WTC11 (cell line): ENCODE measurements around the gene MRTFA. TPM values are rescaled to one million over a fixed set of nuclear protein-coding genes. Genes with fewer than 3 reads are reported as not detected.

Experiments used
- ATAC-seq: fragments of 200-7000 bp; cut with Tn5 transposase; 2 replicates; pipeline ENCODE4 v1.10.0; 2021; ENCODE audit warnings: mild to moderate bottlenecking, moderate library complexity
- CTCF ChIA-PET: fragments of 300-600 bp; sonication (Branson Sonifier 250); formaldehyde crosslinking; loops from one replicate; lab custom pipeline; 2021; ENCODE audit warnings: antibody characterized with exemption; lab: Charles Lee
- POLR2A ChIA-PET: fragments of 350-600 bp; sonication (Branson Sonifier 250); formaldehyde crosslinking; loops from one replicate; lab custom pipeline; 2021; ENCODE audit warnings: antibody characterized with exemption; lab: Charles Lee
- DNase-seq: peaks from one replicate; pipeline ENCODE4 v3.0.0; 2021; ENCODE audit warnings: low spot score
- H3K27ac Mint-ChIP-seq: 2 replicates; pipeline ENCODE4 v1.8.0; 2021; ENCODE audit warnings: mixed read lengths
- H3K27me3 Mint-ChIP-seq: 2 replicates; pipeline ENCODE4 v1.8.0; 2021; ENCODE audit warnings: low read depth, mild to moderate bottlenecking, moderate library complexity, mixed read lengths
- H3K36me3 Mint-ChIP-seq: 2 replicates; pipeline ENCODE4 v1.8.0; 2021; ENCODE audit warnings: mixed read lengths
- H3K4me1 Mint-ChIP-seq: 2 replicates; pipeline ENCODE4 v1.8.0; 2022; ENCODE audit warnings: mixed read lengths
- H3K4me3 Mint-ChIP-seq: 2 replicates; pipeline ENCODE4 v1.8.0; 2021; ENCODE audit warnings: mild to moderate bottlenecking, moderate library complexity, mixed read lengths
- H3K9me3 Mint-ChIP-seq: 2 replicates; pipeline ENCODE4 v1.8.0; 2021; ENCODE audit warnings: mixed read lengths
- AFF4 ChIP-seq: sonication (generic); formaldehyde crosslinking; IDR thresholded peaks from 2 replicates; pipeline ENCODE4 v1.8.1; 2023; ENCODE audit warnings: mild to moderate bottlenecking, missing genetic modification reagents, borderline replicate concordance
- CDX4 ChIP-seq: fragments of 250-450 bp; sonication (Bioruptor Pico); IDR thresholded peaks from 2 replicates; pipeline ENCODE4 v1.9.0; 2021; ENCODE audit warnings: moderate library complexity, mild to moderate bottlenecking, inconsistent platforms, borderline replicate concordance
- E2F1 ChIP-seq: sonication (generic); formaldehyde crosslinking; IDR thresholded peaks from 2 replicates; pipeline ENCODE4 v1.8.0; 2022; ENCODE audit warnings: mild to moderate bottlenecking, missing genetic modification reagents
- ESRRA ChIP-seq: sonication (generic); formaldehyde crosslinking; IDR thresholded peaks from 2 replicates; pipeline ENCODE4 v1.8.1; 2022; ENCODE audit warnings: mild to moderate bottlenecking, missing genetic modification reagents, borderline replicate concordance
- FOXK1 ChIP-seq: sonication (generic); formaldehyde crosslinking; IDR thresholded peaks from 2 replicates; pipeline ENCODE4 v1.8.0; 2022; ENCODE audit warnings: mild to moderate bottlenecking, moderate library complexity, missing genetic modification reagents
- FOXP1 ChIP-seq: sonication (generic); formaldehyde crosslinking; IDR thresholded peaks from 2 replicates; pipeline ENCODE4 v1.8.0; 2022; ENCODE audit warnings: missing genetic modification reagents, mild to moderate bottlenecking, moderate library complexity, borderline replicate concordance
- HMGA2 ChIP-seq: fragments of 250-450 bp; sonication (Bioruptor Pico); IDR thresholded peaks from 2 replicates; pipeline ENCODE4 v1.4.0; 2021; ENCODE audit warnings: mild to moderate bottlenecking, moderate library complexity
- MXD4 ChIP-seq: fragments of 250-450 bp; sonication (Bioruptor Pico); IDR thresholded peaks from 2 replicates; pipeline ENCODE4 v1.8.0; 2021; ENCODE audit warnings: mild to moderate bottlenecking, moderate library complexity, borderline replicate concordance
- NFATC4 ChIP-seq: fragments of 250-450 bp; sonication (Bioruptor Pico); IDR thresholded peaks from 2 replicates; pipeline ENCODE4 v1.9.0; 2021; ENCODE audit warnings: mild to moderate bottlenecking
- NFYB ChIP-seq: sonication (generic); formaldehyde crosslinking; conservative IDR thresholded peaks from 2 replicates; pipeline ENCODE4 v1.8.0; 2022; ENCODE audit warnings: low read depth, missing genetic modification reagents
- NR2C2 ChIP-seq: sonication (generic); formaldehyde crosslinking; IDR thresholded peaks from 2 replicates; pipeline ENCODE4 v1.8.0; 2022; ENCODE audit warnings: mild to moderate bottlenecking, missing genetic modification reagents
- RORB ChIP-seq: fragments of 250-450 bp; sonication (Bioruptor Pico); IDR thresholded peaks from 2 replicates; pipeline ENCODE4 v1.9.0; 2021; ENCODE audit warnings: mild to moderate bottlenecking
- SMAD3 ChIP-seq: sonication (generic); formaldehyde crosslinking; IDR thresholded peaks from 2 replicates; pipeline ENCODE4 v1.8.0; 2022; ENCODE audit warnings: missing genetic modification reagents, mild to moderate bottlenecking, borderline replicate concordance
- SMAD4 ChIP-seq: sonication (generic); formaldehyde crosslinking; IDR thresholded peaks from 2 replicates; pipeline ENCODE4 v1.8.0; 2022; ENCODE audit warnings: mild to moderate bottlenecking, missing genetic modification reagents
- ZBTB21 ChIP-seq: sonication (generic); formaldehyde crosslinking; IDR thresholded peaks from 2 replicates; pipeline ENCODE4 v1.8.1; 2023; ENCODE audit warnings: mild to moderate bottlenecking, missing genetic modification reagents, borderline replicate concordance
- ZNF232 ChIP-seq: sonication (generic); formaldehyde crosslinking; IDR thresholded peaks from 2 replicates; pipeline ENCODE4 v1.8.0; 2022; ENCODE audit warnings: mild to moderate bottlenecking, missing genetic modification reagents
- ZNF396 ChIP-seq: fragments of 250-450 bp; sonication (Bioruptor Pico); IDR thresholded peaks from 2 replicates; pipeline ENCODE4 v1.8.0; 2021; ENCODE audit warnings: mild to moderate bottlenecking, moderate library complexity, borderline replicate concordance
- ZNF416 ChIP-seq: fragments of 250-450 bp; sonication (Bioruptor Pico); IDR thresholded peaks from 2 replicates; pipeline ENCODE4 v1.9.0; 2021; ENCODE audit warnings: mild to moderate bottlenecking, inconsistent platforms
- ZNF671 ChIP-seq: fragments of 250-450 bp; sonication (Bioruptor Pico); IDR thresholded peaks from 2 replicates; pipeline ENCODE4 v1.8.0; 2021; ENCODE audit warnings: mild to moderate bottlenecking
- total RNA-seq: library from RNA; stranded (reverse); gene quantifications from 3 replicates; pipeline ENCODE4 v1.2.3, GENCODE V29; 2021
- TF ChIP-seq, protein P1 (sequence below): fragments of 250-450 bp; sonication (Bioruptor Pico); IDR thresholded peaks from 2 replicates; pipeline ENCODE4 v1.9.0; 2021; ENCODE audit warnings: mild to moderate bottlenecking
- TF ChIP-seq, protein P2 (sequence below): sonication (generic); formaldehyde crosslinking; IDR thresholded peaks from 2 replicates; pipeline ENCODE4 v1.8.1; 2023; ENCODE audit warnings: mild to moderate bottlenecking, missing genetic modification reagents
- TF ChIP-seq, protein P3 (sequence below): sonication (generic); formaldehyde crosslinking; IDR thresholded peaks from 2 replicates; pipeline ENCODE4 v1.8.1; 2023; ENCODE audit warnings: mild to moderate bottlenecking, missing genetic modification reagents, moderate library complexity

Gene MRTFA
- total RNA-seq, 1 experiment from 2014 or later = 48.4 TPM

DNA sequence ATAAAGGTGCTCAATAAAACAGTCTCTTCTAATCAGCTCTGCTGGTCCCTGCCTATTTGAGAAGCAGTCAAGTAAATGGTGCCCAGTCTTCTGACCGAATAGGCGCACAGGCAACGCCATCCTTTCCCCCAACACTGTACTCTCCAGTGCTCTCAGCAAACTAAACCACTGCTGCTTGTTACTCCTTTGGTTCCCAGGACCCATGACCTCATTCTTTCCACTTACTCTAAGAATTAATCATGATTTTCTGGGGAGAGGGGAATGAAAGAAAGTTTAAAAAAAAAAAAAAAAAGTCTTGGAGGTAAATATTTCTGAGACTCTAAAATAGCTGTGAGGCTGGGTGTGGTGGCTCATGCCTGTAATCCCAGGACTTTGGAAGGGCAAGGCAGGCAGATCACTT is 202.4 kb downstream of the MRTFA start:
- Mint-ChIP-seq H3K27me3 (no peaks in the 10 kb centered on the region), H3K4me3 (no peak overlapping the region), H3K27ac (no peak overlapping the region), H3K9me3 (no peaks in the 10 kb centered on the region), H3K36me3 (peaks cover 10% of the 10 kb centered on the region), H3K4me1 (0 out of 2 replicates have a peak, but pooled peaks cover 9% of the 10 kb centered on the region)
- TF ChIP-seq, protein P1, sequence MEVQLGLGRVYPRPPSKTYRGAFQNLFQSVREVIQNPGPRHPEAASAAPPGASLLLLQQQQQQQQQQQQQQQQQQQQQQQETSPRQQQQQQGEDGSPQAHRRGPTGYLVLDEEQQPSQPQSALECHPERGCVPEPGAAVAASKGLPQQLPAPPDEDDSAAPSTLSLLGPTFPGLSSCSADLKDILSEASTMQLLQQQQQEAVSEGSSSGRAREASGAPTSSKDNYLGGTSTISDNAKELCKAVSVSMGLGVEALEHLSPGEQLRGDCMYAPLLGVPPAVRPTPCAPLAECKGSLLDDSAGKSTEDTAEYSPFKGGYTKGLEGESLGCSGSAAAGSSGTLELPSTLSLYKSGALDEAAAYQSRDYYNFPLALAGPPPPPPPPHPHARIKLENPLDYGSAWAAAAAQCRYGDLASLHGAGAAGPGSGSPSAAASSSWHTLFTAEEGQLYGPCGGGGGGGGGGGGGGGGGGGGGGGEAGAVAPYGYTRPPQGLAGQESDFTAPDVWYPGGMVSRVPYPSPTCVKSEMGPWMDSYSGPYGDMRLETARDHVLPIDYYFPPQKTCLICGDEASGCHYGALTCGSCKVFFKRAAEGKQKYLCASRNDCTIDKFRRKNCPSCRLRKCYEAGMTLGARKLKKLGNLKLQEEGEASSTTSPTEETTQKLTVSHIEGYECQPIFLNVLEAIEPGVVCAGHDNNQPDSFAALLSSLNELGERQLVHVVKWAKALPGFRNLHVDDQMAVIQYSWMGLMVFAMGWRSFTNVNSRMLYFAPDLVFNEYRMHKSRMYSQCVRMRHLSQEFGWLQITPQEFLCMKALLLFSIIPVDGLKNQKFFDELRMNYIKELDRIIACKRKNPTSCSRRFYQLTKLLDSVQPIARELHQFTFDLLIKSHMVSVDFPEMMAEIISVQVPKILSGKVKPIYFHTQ (CRISPR knock-in tag) = no peak
- TF ChIP-seq CDX4 = no peak
- ChIA-PET POLR2A (no interaction called here), CTCF (interaction anchor here (0.6 to 1.4 kb wide), 4 partner anchors 92 to 214 kb away, joined by 3 to 8 read pairs (median 3); no protein-coding TSS in a partner anchor)
- ATAC-seq (no peak), DNase-seq (no peak)

GRCh38 chr22:40433416-40434090 is 203.0 kb downstream of the MRTFA start:
- H3K27me3 Mint-ChIP-seq = no peaks in the 10 kb centered on the region
- TF ChIP-seq MXD4 (CRISPR knock-in tag) = no peak
- TF ChIP-seq SMAD4 (CRISPR knock-in tag) = no peak
- no peak for TF ChIP-seq E2F1 (CRISPR knock-in tag)
- TF ChIP-seq FOXK1 = no peak
- no peak for TF ChIP-seq ZNF232 (CRISPR knock-in tag)
- TF ChIP-seq RORB = no peak
- no peak for TF ChIP-seq NR2C2 (CRISPR knock-in tag)
- TF ChIP-seq AFF4 (CRISPR knock-in tag) = no peak
- no peak for TF ChIP-seq HMGA2
- no peak for TF ChIP-seq SMAD3
- no peak for TF ChIP-seq NFATC4 (CRISPR knock-in tag)
- TF ChIP-seq ZNF416 (CRISPR knock-in tag) = no peak
- no peak for TF ChIP-seq NFYB (CRISPR knock-in tag)
- TF ChIP-seq FOXP1 (CRISPR knock-in tag) = no peak
- TF ChIP-seq, protein P2, sequence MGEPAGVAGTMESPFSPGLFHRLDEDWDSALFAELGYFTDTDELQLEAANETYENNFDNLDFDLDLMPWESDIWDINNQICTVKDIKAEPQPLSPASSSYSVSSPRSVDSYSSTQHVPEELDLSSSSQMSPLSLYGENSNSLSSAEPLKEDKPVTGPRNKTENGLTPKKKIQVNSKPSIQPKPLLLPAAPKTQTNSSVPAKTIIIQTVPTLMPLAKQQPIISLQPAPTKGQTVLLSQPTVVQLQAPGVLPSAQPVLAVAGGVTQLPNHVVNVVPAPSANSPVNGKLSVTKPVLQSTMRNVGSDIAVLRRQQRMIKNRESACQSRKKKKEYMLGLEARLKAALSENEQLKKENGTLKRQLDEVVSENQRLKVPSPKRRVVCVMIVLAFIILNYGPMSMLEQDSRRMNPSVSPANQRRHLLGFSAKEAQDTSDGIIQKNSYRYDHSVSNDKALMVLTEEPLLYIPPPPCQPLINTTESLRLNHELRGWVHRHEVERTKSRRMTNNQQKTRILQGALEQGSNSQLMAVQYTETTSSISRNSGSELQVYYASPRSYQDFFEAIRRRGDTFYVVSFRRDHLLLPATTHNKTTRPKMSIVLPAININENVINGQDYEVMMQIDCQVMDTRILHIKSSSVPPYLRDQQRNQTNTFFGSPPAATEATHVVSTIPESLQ (CRISPR knock-in tag) = no peak
- TF ChIP-seq ESRRA (CRISPR knock-in tag) = no peak
- no peak for TF ChIP-seq ZNF396 (CRISPR knock-in tag)
- TF ChIP-seq ZNF671 (CRISPR knock-in tag) = no peak
- TF ChIP-seq, protein P3, sequence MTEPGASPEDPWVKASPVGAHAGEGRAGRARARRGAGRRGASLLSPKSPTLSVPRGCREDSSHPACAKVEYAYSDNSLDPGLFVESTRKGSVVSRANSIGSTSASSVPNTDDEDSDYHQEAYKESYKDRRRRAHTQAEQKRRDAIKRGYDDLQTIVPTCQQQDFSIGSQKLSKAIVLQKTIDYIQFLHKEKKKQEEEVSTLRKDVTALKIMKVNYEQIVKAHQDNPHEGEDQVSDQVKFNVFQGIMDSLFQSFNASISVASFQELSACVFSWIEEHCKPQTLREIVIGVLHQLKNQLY (CRISPR knock-in tag) = no peak
- TF ChIP-seq ZBTB21 (CRISPR knock-in tag) = no peak
- ATAC-seq = no peak
- H3K27ac Mint-ChIP-seq = no peak overlapping the region
- CTCF ChIA-PET = interaction anchor here (0.6 to 1.4 kb wide), 5 partner anchors 23 to 215 kb away, joined by 3 to 8 read pairs (median 3); no protein-coding TSS in a partner anchor
- H3K4me3 Mint-ChIP-seq = no peak overlapping the region
- POLR2A ChIA-PET = no interaction called here
- no peak for DNase-seq
- 0 out of 2 replicates have a peak, but pooled peaks cover 9% of the 10 kb centered on the region for H3K4me1 Mint-ChIP-seq
- H3K36me3 Mint-ChIP-seq = peaks cover 13% of the 10 kb centered on the region
- no peaks in the 10 kb centered on the region for H3K9me3 Mint-ChIP-seq
